ENCODE measurements around the gene KCNQ1OT1.

Gene KCNQ1OT1

GRCh38 chr11:2569321-2569721, 130.5 kb downstream of the KCNQ1OT1 start:
- H3K4me3 Mint-ChIP-seq: no peak overlapping the region
- H3K27me3 Mint-ChIP-seq (ENCODE audit: low read depth): no peaks in the 10 kb centered on the region
- H3K9me3 Mint-ChIP-seq: no peaks in the 10 kb centered on the region
- no peak overlapping the region for H3K27ac Mint-ChIP-seq
- no peaks in the 10 kb centered on the region for H3K36me3 Mint-ChIP-seq (ENCODE audit: low read depth)
- no peaks in the 10 kb centered on the region for H3K4me1 Mint-ChIP-seq (ENCODE audit: low read depth)

- no peaks in the 10 kb centered on the region for H3K9me3 Mint-ChIP-seq
- H3K4me3 Mint-ChIP-seq: no peak overlapping the region
- H3K36me3 Mint-ChIP-seq (ENCODE audit: low read depth): no peaks in the 10 kb centered on the region
- H3K27me3 Mint-ChIP-seq (ENCODE audit: low read depth): no peaks in the 10 kb centered on the region
- no peak overlapping the region for H3K27ac Mint-ChIP-seq
- no peaks in the 10 kb centered on the region for H3K4me1 Mint-ChIP-seq (ENCODE audit: low read depth)
Measured at GRCh38 chr11:2567026-2567671, 132.6 kb downstream of the KCNQ1OT1 start.

- Mint-ChIP-seq H3K27ac (no peak overlapping the region), H3K9me3 (no peaks in the 10 kb centered on the region), H3K4me1 (ENCODE audit: low read depth) (no peaks in the 10 kb centered on the region), H3K4me3 (no peak overlapping the region), H3K27me3 (ENCODE audit: low read depth) (no peaks in the 10 kb centered on the region), H3K36me3 (ENCODE audit: low read depth) (no peaks in the 10 kb centered on the region)
Measured at GRCh38 chr11:2566223-2567025, 133.4 kb downstream of the KCNQ1OT1 start.

GRCh38 chr11:2565447-2566222, 134.2 kb downstream of the KCNQ1OT1 start:
- Mint-ChIP-seq H3K27ac (no peak overlapping the region), H3K4me1 (ENCODE audit: low read depth) (no peaks in the 10 kb centered on the region), H3K4me3 (no peak overlapping the region)

GRCh38 chr11:2564588-2565425, 135.0 kb downstream of the KCNQ1OT1 start:
- no peaks in the 10 kb centered on the region for H3K36me3 Mint-ChIP-seq (ENCODE audit: low read depth)
- H3K4me1 Mint-ChIP-seq (ENCODE audit: low read depth): no peaks in the 10 kb centered on the region
- no peaks in the 10 kb centered on the region for H3K9me3 Mint-ChIP-seq
- H3K27me3 Mint-ChIP-seq (ENCODE audit: low read depth): no peaks in the 10 kb centered on the region
- H3K27ac Mint-ChIP-seq: no peak overlapping the region
- H3K4me3 Mint-ChIP-seq: no peak overlapping the region

More at GRCh38 chr11:2565447-2566222, 134.2 kb downstream of the KCNQ1OT1 start:
- no peaks in the 10 kb centered on the region for H3K9me3 Mint-ChIP-seq
- H3K36me3 Mint-ChIP-seq (ENCODE audit: low read depth): no peaks in the 10 kb centered on the region
- H3K27me3 Mint-ChIP-seq (ENCODE audit: low read depth): no peaks in the 10 kb centered on the region

- Mint-ChIP-seq H3K9me3 (no peaks in the 10 kb centered on the region), H3K27ac (no peak overlapping the region), H3K36me3 (ENCODE audit: low read depth) (no peaks in the 10 kb centered on the region), H3K4me1 (ENCODE audit: low read depth) (no peaks in the 10 kb centered on the region), H3K27me3 (ENCODE audit: low read depth) (no peaks in the 10 kb centered on the region), H3K4me3 (no peak overlapping the region)
Measured at GRCh38 chr11:2564008-2564530, 135.7 kb downstream of the KCNQ1OT1 start.

GRCh38 chr11:2563213-2564007, 136.4 kb downstream of the KCNQ1OT1 start:
- Mint-ChIP-seq H3K27ac (no peak overlapping the region), H3K4me1 (ENCODE audit: low read depth) (no peaks in the 10 kb centered on the region), H3K36me3 (ENCODE audit: low read depth) (no peaks in the 10 kb centered on the region), H3K27me3 (ENCODE audit: low read depth) (no peaks in the 10 kb centered on the region), H3K9me3 (no peaks in the 10 kb centered on the region), H3K4me3 (no peak overlapping the region)

- Mint-ChIP-seq H3K27ac (no peak overlapping the region), H3K4me3 (no peak overlapping the region), H3K27me3 (ENCODE audit: low read depth) (no peaks in the 10 kb centered on the region), H3K4me1 (ENCODE audit: low read depth) (no peaks in the 10 kb centered on the region), H3K9me3 (no peaks in the 10 kb centered on the region), H3K36me3 (ENCODE audit: low read depth) (no peaks in the 10 kb centered on the region)
Measured at GRCh38 chr11:2562890-2563212, 136.9 kb downstream of the KCNQ1OT1 start.

GRCh38 chr11:2561696-2562581, 137.9 kb downstream of the KCNQ1OT1 start:
- H3K36me3 Mint-ChIP-seq (ENCODE audit: low read depth): no peaks in the 10 kb centered on the region
- no peaks in the 10 kb centered on the region for H3K4me1 Mint-ChIP-seq (ENCODE audit: low read depth)
- no peak overlapping the region for H3K27ac Mint-ChIP-seq
- H3K27me3 Mint-ChIP-seq (ENCODE audit: low read depth): no peaks in the 10 kb centered on the region
- H3K4me3 Mint-ChIP-seq: no peak overlapping the region
- H3K9me3 Mint-ChIP-seq: no peaks in the 10 kb centered on the region

GRCh38 chr11:2559527-2560311, 140.1 kb downstream of the KCNQ1OT1 start:
- Mint-ChIP-seq H3K4me3 (no peak overlapping the region), H3K27me3 (ENCODE audit: low read depth) (no peaks in the 10 kb centered on the region), H3K36me3 (ENCODE audit: low read depth) (no peaks in the 10 kb centered on the region), H3K9me3 (no peaks in the 10 kb centered on the region), H3K4me1 (ENCODE audit: low read depth) (no peaks in the 10 kb centered on the region), H3K27ac (no peak overlapping the region)

- Mint-ChIP-seq H3K4me1 (ENCODE audit: low read depth) (no peaks in the 10 kb centered on the region), H3K9me3 (no peaks in the 10 kb centered on the region), H3K27me3 (ENCODE audit: low read depth) (no peaks in the 10 kb centered on the region), H3K27ac (no peak overlapping the region), H3K36me3 (ENCODE audit: low read depth) (no peaks in the 10 kb centered on the region), H3K4me3 (no peak overlapping the region)
Measured at GRCh38 chr11:2558861-2559526, 140.8 kb downstream of the KCNQ1OT1 start.

- H3K4me3 Mint-ChIP-seq: no peak overlapping the region
- H3K9me3 Mint-ChIP-seq: no peaks in the 10 kb centered on the region
- no peak overlapping the region for H3K27ac Mint-ChIP-seq
- no peaks in the 10 kb centered on the region for H3K4me1 Mint-ChIP-seq (ENCODE audit: low read depth)
- H3K27me3 Mint-ChIP-seq (ENCODE audit: low read depth): no peaks in the 10 kb centered on the region
- no peaks in the 10 kb centered on the region for H3K36me3 Mint-ChIP-seq (ENCODE audit: low read depth)
Measured at GRCh38 chr11:2558397-2558796, 141.4 kb downstream of the KCNQ1OT1 start.

Data from T-helper 1 cell treated with Interleukin-12 subunit alpha and Interleukin-12 subunit beta and Interleukin-4 antibody, amounts not matched to agents 30 μg/mL and 1 μg/mL, for 36 hours (primary cell).